Measurements from ENCODE around the gene RNPS1.
"Not testable (repeated sequence)": the region's sequence is repeated elsewhere in the genome, so short reads cannot be mapped to it uniquely, and the experiment has no call there.

Gene RNPS1

GRCh38 chr16:2282262-2282661 lies 14.3 kb upstream of the RNPS1 start:
- no peak for DNase-seq

GRCh38 chr16:2280981-2281542 lies 13.1 kb upstream of the RNPS1 start:
- DNase-seq, result no peak

GRCh38 chr16:2280461-2280860 lies 12.5 kb upstream of the RNPS1 start:
- DNase-seq, result no peak

GRCh38 chr16:2278956-2279800 lies 11.3 kb upstream of the RNPS1 start:
- DNase-seq, result no peak

- DNase-seq, result no peak
Observed at GRCh38 chr16:2278272-2278608, 10.3 kb upstream of the RNPS1 start.

GRCh38 chr16:2277466-2278271 lies 9.7 kb upstream of the RNPS1 start:
- no peak for DNase-seq

- no peak for DNase-seq
Observed at GRCh38 chr16:2276368-2277195, 8.7 kb upstream of the RNPS1 start.

- no peak for DNase-seq
Observed at GRCh38 chr16:2275476-2276367, 7.8 kb upstream of the RNPS1 start.

GRCh38 chr16:2273931-2274330 lies 6.0 kb upstream of the RNPS1 start:
- DNase-seq, result no peak

GRCh38 chr16:2273484-2273883 lies 5.6 kb upstream of the RNPS1 start:
- no peak for DNase-seq

- DNase-seq, result no peak
Observed at GRCh38 chr16:2271848-2272461, 4.0 kb upstream of the RNPS1 start.

GRCh38 chr16:2270588-2271470 lies 2.9 kb upstream of the RNPS1 start:
- no peak for DNase-seq

GRCh38 chr16:2270070-2270462 lies 2.1 kb upstream of the RNPS1 start:
- DNase-seq, result no peak

- DNase-seq, result not testable (repeated sequence)
Observed at GRCh38 chr16:2267505-2267912, 417 bp downstream of the RNPS1 start.

GRCh38 chr16:2266887-2267286 lies 1.0 kb downstream of the RNPS1 start:
- not testable (repeated sequence) for DNase-seq

- not testable (repeated sequence) for DNase-seq
Observed at GRCh38 chr16:2263026-2263425, 4.9 kb downstream of the RNPS1 start.

GRCh38 chr16:2260250-2260649 lies 7.7 kb downstream of the RNPS1 start:
- DNase-seq, result no peak

GRCh38 chr16:2258530-2258929 lies 9.4 kb downstream of the RNPS1 start:
- DNase-seq, result not testable (repeated sequence)

GRCh38 chr16:2257726-2258125 lies 10.2 kb downstream of the RNPS1 start:
- DNase-seq, result no peak

- no peak for DNase-seq
Observed at GRCh38 chr16:2256531-2257140, 11.3 kb downstream of the RNPS1 start.

All from activated T-cell treated with anti-CD3 and anti-CD28 coated beads for 4 hours (primary cell).